Smooth muscle cell (in vitro differentiated cells): ENCODE results near the gene NCAM2. TPM values are rescaled to one million over a fixed set of nuclear protein-coding genes. Genes with fewer than 3 reads are reported as not detected.

Experiments used
- DNase-seq: peaks from one replicate; lab custom pipeline; 2025; ENCODE audit not compliant: unreplicated experiment; lab: John Stamatoyannopoulos, UW
- H2AFZ ChIP-seq: fragments of 200-600 bp; sonication (generic); 2 replicates; pipeline ENCODE4 v1.6.0; 2016; ENCODE audit warnings: antibody characterized with exemption, low read depth, mild to moderate bottlenecking
- H3F3A ChIP-seq: fragments of 200-600 bp; sonication (generic); 2 replicates; pipeline ENCODE4 v1.6.0; 2017; ENCODE audit warnings: antibody characterized with exemption, low read depth
- H3K27ac ChIP-seq: fragments of 200-600 bp; sonication (generic); 2 replicates; pipeline ENCODE4 v1.5.1; 2016; ENCODE audit warnings: low read depth, mild to moderate bottlenecking
- H3K27me3 ChIP-seq: fragments of 200-600 bp; sonication (generic); 2 replicates; pipeline ENCODE4 v1.6.1; 2016; ENCODE audit warnings: low read depth, mild to moderate bottlenecking
- H3K36me3 ChIP-seq: fragments of 200-600 bp; sonication (generic); 2 replicates; pipeline ENCODE4 v1.5.1; 2016; ENCODE audit warnings: low read depth
- H3K4me1 ChIP-seq: fragments of 200-600 bp; sonication (generic); 2 replicates; pipeline ENCODE4 v1.5.1; 2016; ENCODE audit warnings: low read depth
- H3K4me2 ChIP-seq: fragments of 200-600 bp; sonication (generic); 2 replicates; pipeline ENCODE4 v1.6.0; 2016; ENCODE audit warnings: mild to moderate bottlenecking
- H3K4me3 ChIP-seq: fragments of 200-600 bp; sonication (generic); 2 replicates; pipeline ENCODE4 v1.5.1; 2016; ENCODE audit warnings: mild to moderate bottlenecking
- H3K79me2 ChIP-seq: fragments of 200-600 bp; sonication (generic); 2 replicates; pipeline ENCODE4 v1.6.0; 2016; ENCODE audit warnings: low read depth, mild to moderate bottlenecking
- H3K9ac ChIP-seq: fragments of 200-600 bp; sonication (generic); 2 replicates; pipeline ENCODE4 v1.6.0; 2016; ENCODE audit warnings: low read depth
- H3K9me3 ChIP-seq: fragments of 200-600 bp; sonication (generic); replicated peaks from 2 replicates; pipeline ENCODE4 v1.5.1; 2016; ENCODE audit warnings: low read depth
- H4K20me1 ChIP-seq: fragments of 200-600 bp; sonication (generic); 2 replicates; pipeline ENCODE4 v1.6.0; 2016; ENCODE audit warnings: low read depth
- WGBS: methylation state at CpG from one replicate; pipeline ENCODE4 v1.1.7; 2016; ENCODE audit warnings: low lambda C conversion rate; 5-methylcytosine and 5-hydroxymethylcytosine counted together
- polyA plus RNA-seq: library from polyadenylated mRNA; unstranded; fragments of >200 nt; fragmentation: Nextera tagmentation; extraction: Ambion mirVana; gene quantifications from 2 replicates; pipeline ENCODE4 v1.2.1, GENCODE V29; 2016
- total RNA-seq: library from RNA; depleted of rRNA; stranded (reverse); fragments of >200 nt; gene quantifications from 2 replicates; pipeline ENCODE4 v1.2.3, GENCODE V29; 2014
- TF ChIP-seq, protein P1 (sequence below): fragments of 200-600 bp; sonication (generic); IDR thresholded peaks from 2 replicates; pipeline ENCODE4 v1.5.1; 2017; ENCODE audit warnings: borderline replicate concordance, mild to moderate bottlenecking, antibody characterized with exemption; ENCODE audit not compliant: insufficient read depth, poor library complexity, severe bottlenecking

The NCAM2 gene
- total and polyA plus RNA-seq, 2 experiments from 2014 or later: 0.49 to 0.77 TPM

DNA sequence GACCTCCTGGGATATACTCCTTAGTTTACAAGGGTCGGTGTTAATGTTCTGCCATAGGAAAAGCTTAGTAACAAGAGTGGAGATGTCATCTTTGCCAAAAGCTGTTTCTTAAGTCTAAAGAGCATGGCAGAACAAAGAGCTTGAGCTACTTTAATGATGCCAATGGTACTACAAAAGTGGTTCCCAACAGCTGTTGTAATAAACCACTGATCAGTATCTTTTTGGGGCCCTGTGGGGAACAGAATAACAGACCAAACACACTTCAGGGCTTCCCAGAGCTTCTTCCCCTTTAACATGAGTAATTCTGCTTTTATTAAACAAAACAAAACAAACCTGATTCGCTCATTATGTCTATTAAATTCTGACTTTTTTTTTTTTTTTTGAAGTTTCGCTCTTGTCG is 116.3 kb downstream of the NCAM2 start:
- Histone ChIP-seq H3K36me3 (no peaks in the 10 kb centered on the region), H3K4me3 (no peak overlapping the region), H3K9me3 (no peaks in the 10 kb centered on the region), H4K20me1 (no peaks in the 10 kb centered on the region), H3K4me2 (no peak overlapping the region), H3F3A (no peaks in the 10 kb centered on the region), H3K27ac (no peak overlapping the region), H3K4me1 (no peaks in the 10 kb centered on the region), H3K27me3 (peaks cover 22% of the 10 kb centered on the region), H2AFZ (no peak overlapping the region), H3K79me2 (no peaks in the 10 kb centered on the region), H3K9ac (no peak overlapping the region)
- TF ChIP-seq, protein P1, sequence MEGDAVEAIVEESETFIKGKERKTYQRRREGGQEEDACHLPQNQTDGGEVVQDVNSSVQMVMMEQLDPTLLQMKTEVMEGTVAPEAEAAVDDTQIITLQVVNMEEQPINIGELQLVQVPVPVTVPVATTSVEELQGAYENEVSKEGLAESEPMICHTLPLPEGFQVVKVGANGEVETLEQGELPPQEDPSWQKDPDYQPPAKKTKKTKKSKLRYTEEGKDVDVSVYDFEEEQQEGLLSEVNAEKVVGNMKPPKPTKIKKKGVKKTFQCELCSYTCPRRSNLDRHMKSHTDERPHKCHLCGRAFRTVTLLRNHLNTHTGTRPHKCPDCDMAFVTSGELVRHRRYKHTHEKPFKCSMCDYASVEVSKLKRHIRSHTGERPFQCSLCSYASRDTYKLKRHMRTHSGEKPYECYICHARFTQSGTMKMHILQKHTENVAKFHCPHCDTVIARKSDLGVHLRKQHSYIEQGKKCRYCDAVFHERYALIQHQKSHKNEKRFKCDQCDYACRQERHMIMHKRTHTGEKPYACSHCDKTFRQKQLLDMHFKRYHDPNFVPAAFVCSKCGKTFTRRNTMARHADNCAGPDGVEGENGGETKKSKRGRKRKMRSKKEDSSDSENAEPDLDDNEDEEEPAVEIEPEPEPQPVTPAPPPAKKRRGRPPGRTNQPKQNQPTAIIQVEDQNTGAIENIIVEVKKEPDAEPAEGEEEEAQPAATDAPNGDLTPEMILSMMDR: no peak
- 88% methylated on average over 4 of the region's 4 CpGs for WGBS
- DNase-seq: no peak

DNA sequence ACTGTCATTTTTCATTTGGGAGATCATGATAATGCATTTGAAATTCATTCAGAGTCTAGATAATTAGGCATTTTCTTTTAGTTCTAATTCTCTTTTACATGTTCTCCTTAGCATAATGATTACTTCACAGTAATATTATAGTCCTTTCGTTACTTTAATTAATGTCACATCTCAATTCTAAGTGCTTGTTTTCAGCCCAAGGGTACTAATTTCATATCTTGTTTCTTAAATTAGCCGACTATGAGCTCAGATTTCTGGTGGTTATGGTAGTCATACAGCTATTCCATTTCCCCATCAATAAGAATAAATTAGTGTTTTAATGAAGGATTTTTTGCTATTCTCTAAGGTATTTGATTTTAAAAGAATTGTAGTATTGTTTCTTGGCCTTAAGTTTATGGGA is 120.9 kb downstream of the NCAM2 start:
- Histone ChIP-seq H3F3A (no peaks in the 10 kb centered on the region), H3K27ac (no peak overlapping the region), H3K27me3 (peaks cover 5% of the 10 kb centered on the region), H3K9me3 (no peaks in the 10 kb centered on the region), H2AFZ (no peak overlapping the region), H3K79me2 (no peaks in the 10 kb centered on the region), H3K4me2 (no peak overlapping the region), H4K20me1 (no peaks in the 10 kb centered on the region), H3K36me3 (no peaks in the 10 kb centered on the region), H3K4me3 (no peak overlapping the region), H3K4me1 (no peaks in the 10 kb centered on the region), H3K9ac (no peak overlapping the region)
- 85% methylated on average over 2 of the region's 2 CpGs for WGBS
- TF ChIP-seq, protein P1: no peak
- no peak for DNase-seq

DNA sequence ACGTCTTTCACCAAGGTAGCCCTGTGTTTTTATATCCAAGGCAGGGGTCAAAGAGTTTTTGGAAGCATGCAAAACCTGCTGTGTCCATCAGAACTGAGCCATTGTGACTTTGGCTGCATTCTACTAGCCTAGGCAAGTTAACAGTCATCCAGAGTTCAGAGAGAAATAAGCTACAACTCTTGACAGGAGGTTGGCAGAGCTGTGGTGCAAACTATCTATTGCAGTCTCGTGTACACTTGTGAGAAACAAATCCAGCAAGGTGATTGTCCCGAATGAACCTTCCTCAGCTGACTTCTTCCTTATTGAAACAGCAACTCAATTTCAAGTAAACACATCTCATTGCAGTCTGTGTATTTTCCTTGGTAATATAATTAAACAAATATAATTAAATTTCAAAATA is 124.5 kb downstream of the NCAM2 start:
- no peaks in the 10 kb centered on the region for H4K20me1 ChIP-seq
- no peaks in the 10 kb centered on the region for H3K27me3 ChIP-seq
- H3K4me3 ChIP-seq: no peak overlapping the region
- no peak overlapping the region for H3K4me2 ChIP-seq
- H3K4me1 ChIP-seq: no peaks in the 10 kb centered on the region
- H3K9me3 ChIP-seq: no peaks in the 10 kb centered on the region
- no peak overlapping the region for H3K9ac ChIP-seq
- no peaks in the 10 kb centered on the region for H3K79me2 ChIP-seq
- no peak for DNase-seq
- no peaks in the 10 kb centered on the region for H3F3A ChIP-seq
- H2AFZ ChIP-seq: no peak overlapping the region
- WGBS: 91% methylated on average over 3 of the region's 3 CpGs
- TF ChIP-seq, protein P1: no peak
- no peak overlapping the region for H3K27ac ChIP-seq
- no peaks in the 10 kb centered on the region for H3K36me3 ChIP-seq

DNA sequence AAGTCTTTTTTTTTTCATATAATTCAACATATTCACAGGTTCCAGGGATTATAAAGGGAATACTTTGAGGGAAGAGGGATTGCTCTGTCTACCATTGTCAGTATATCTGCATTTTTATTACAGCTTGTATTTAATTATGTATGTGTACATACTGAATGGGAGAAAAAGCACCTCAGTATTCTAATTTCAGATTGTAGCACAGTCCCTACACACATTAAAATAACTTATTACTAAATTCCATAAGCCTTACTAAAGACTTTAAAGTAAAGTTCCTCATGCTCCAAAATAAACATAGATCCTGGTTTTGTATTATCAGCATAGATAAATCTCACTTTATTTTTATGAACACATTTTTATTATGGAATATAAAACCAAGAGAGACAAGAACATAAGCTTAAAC is 134.2 kb downstream of the NCAM2 start:
- H3K79me2 ChIP-seq: no peaks in the 10 kb centered on the region
- H4K20me1 ChIP-seq: no peaks in the 10 kb centered on the region
- no peaks in the 10 kb centered on the region for H3K36me3 ChIP-seq
- H3K27me3 ChIP-seq: no peaks in the 10 kb centered on the region
- no peak for DNase-seq
- H3K9me3 ChIP-seq: no peaks in the 10 kb centered on the region
- TF ChIP-seq, protein P1: no peak
- H3F3A ChIP-seq: no peaks in the 10 kb centered on the region
- H2AFZ ChIP-seq: no peak overlapping the region
- no peak overlapping the region for H3K9ac ChIP-seq
- no peak overlapping the region for H3K27ac ChIP-seq
- no peaks in the 10 kb centered on the region for H3K4me1 ChIP-seq
- H3K4me2 ChIP-seq: no peak overlapping the region
- no peak overlapping the region for H3K4me3 ChIP-seq
